Measurements from ENCODE around the gene HSD17B4. TPM values are rescaled to one million over a fixed set of nuclear protein-coding genes. Genes with fewer than 3 reads are reported as not detected.

HSD17B4 gene
- total RNA-seq, 1 donor, result 130 TPM

DNA sequence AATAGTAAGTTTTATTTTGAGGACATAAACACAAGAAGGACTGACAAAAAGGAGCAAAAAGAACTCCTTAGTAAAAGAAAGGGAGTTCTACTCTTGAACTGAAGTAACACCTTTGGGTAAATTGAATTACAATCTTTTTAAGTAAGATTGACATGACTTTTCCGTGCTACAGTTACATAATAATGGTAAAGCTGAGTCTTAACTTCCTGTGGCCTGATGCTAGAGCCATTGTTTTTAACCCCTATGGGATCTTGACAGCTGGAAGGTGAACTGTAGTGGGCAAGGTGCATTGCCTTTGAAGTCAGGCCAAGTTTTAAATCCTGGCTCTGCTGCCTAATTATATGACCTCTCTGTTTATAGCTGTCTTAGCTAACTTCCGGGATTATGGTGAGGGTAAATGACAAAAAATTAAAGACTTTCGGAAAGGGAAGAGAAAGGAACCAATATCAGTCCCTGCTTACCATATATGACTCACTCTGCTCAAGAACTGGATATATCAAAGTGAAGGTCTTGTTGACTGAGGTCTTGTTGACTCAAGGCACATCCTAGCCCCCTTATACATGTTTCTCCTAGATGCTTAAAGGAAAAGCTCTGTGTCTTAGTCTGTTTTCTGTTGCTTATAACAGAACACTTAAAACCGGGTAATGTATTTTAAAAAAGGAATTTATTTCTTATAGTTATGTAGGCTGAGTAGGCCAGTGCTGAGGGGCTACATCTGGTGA, 6.8 kb downstream of the HSD17B4 start:
- no peak for TF ChIP-seq CTCF (IDR thresholded peaks at IDR 0.05; ENCODE audit: extremely low read depth, low read depth, low read length)
- H3K27me3 ChIP-seq (ENCODE audit: insufficient read depth, low read length), result no peaks in the 10 kb centered on the region
- H3K9me3 ChIP-seq (ENCODE audit: low read depth, low read length), result no peaks in the 10 kb centered on the region
- H3K79me2 ChIP-seq (ENCODE audit: insufficient read depth, low read length), result peaks cover 20% of the 10 kb centered on the region
- no peak overlapping the region for H3K4me2 ChIP-seq (ENCODE audit: insufficient read depth, low read length)
- peaks cover 2% of the 10 kb centered on the region for H4K20me1 ChIP-seq (ENCODE audit: insufficient read depth, low read length)
- H3K36me3 ChIP-seq (ENCODE audit: insufficient read depth, low read length), result no peaks in the 10 kb centered on the region
- H3K27ac ChIP-seq (ENCODE audit: low read depth, low read length), result no peak overlapping the region
- H3K4me1 ChIP-seq (ENCODE audit: insufficient read depth, low read length), result no peaks in the 10 kb centered on the region
- H2AFZ ChIP-seq (ENCODE audit: low read length), result no peak overlapping the region
- no peak overlapping the region for H3K4me3 ChIP-seq (ENCODE audit: insufficient read depth, low read length)
- no peak for DNase-seq (ENCODE audit: insufficient read length, low spot score, missing footprints)

DNA sequence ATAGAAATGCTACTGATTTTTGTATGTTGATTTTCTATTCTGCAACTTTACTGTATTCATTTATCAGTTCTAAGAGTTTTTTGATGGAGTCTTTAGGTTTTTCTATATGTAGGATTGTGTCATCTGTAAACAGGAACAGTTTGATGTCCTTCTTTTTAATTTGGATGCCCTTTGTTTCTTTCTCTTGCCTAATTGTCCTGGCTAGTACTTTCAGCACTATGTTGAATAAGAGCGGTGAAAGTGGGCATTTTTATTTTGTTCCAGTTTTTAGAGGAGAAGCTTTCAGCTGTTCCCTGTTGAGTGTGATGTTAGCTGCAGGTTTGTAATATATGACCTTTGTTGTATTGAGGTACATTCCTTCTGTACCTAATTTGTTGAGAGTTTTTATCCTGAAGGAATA, 13.3 kb downstream of the HSD17B4 start:
- no peak for DNase-seq (ENCODE audit: insufficient read length, low spot score, missing footprints)
- Histone ChIP-seq H3K9me3 (ENCODE audit: low read depth, low read length) (no peaks in the 10 kb centered on the region), H3K27ac (ENCODE audit: low read depth, low read length) (no peak overlapping the region), H2AFZ (ENCODE audit: low read length) (no peak overlapping the region), H3K79me2 (ENCODE audit: insufficient read depth, low read length) (peaks cover 37% of the 10 kb centered on the region), H3K4me1 (ENCODE audit: insufficient read depth, low read length) (no peaks in the 10 kb centered on the region), H3K4me2 (ENCODE audit: insufficient read depth, low read length) (no peak overlapping the region), H3K36me3 (ENCODE audit: insufficient read depth, low read length) (peaks cover 4% of the 10 kb centered on the region), H4K20me1 (ENCODE audit: insufficient read depth, low read length) (peaks cover 6% of the 10 kb centered on the region), H3K4me3 (ENCODE audit: insufficient read depth, low read length) (no peak overlapping the region), H3K27me3 (ENCODE audit: insufficient read depth, low read length) (no peaks in the 10 kb centered on the region)
- TF ChIP-seq CTCF (IDR thresholded peaks at IDR 0.05; ENCODE audit: extremely low read depth, low read depth, low read length), result no peak

- no peak for DNase-seq (ENCODE audit: insufficient read length, low spot score, missing footprints)
- no peak overlapping the region for H3K4me2 ChIP-seq (ENCODE audit: insufficient read depth, low read length)
- no peaks in the 10 kb centered on the region for H3K9me3 ChIP-seq (ENCODE audit: low read depth, low read length)
- H2AFZ ChIP-seq (ENCODE audit: low read length), result no peak overlapping the region
- H4K20me1 ChIP-seq (ENCODE audit: insufficient read depth, low read length), result peaks cover 7% of the 10 kb centered on the region
- H3K27me3 ChIP-seq (ENCODE audit: insufficient read depth, low read length), result no peaks in the 10 kb centered on the region
- TF ChIP-seq CTCF (IDR thresholded peaks at IDR 0.05; ENCODE audit: extremely low read depth, low read depth, low read length), result no peak
- H3K36me3 ChIP-seq (ENCODE audit: insufficient read depth, low read length), result peaks cover 4% of the 10 kb centered on the region
- H3K79me2 ChIP-seq (ENCODE audit: insufficient read depth, low read length), result peaks cover 35% of the 10 kb centered on the region
- H3K27ac ChIP-seq (ENCODE audit: low read depth, low read length), result no peak overlapping the region
- H3K4me1 ChIP-seq (ENCODE audit: insufficient read depth, low read length), result no peaks in the 10 kb centered on the region
- no peak overlapping the region for H3K4me3 ChIP-seq (ENCODE audit: insufficient read depth, low read length)
Measured at GRCh38 chr5:119468286-119468685, 16.0 kb downstream of the HSD17B4 start.

- H3K27ac ChIP-seq (ENCODE audit: low read depth, low read length), result no peak overlapping the region
- DNase-seq (ENCODE audit: insufficient read length, low spot score, missing footprints), result no peak
- no peak overlapping the region for H3K4me2 ChIP-seq (ENCODE audit: insufficient read depth, low read length)
Measured at GRCh38 chr5:119470105-119470763, 17.9 kb downstream of the HSD17B4 start.

More at GRCh38 chr5:119470105-119470763, 17.9 kb downstream of the HSD17B4 start:
- Histone ChIP-seq H3K4me1 (ENCODE audit: insufficient read depth, low read length) (no peaks in the 10 kb centered on the region), H3K27me3 (ENCODE audit: insufficient read depth, low read length) (no peaks in the 10 kb centered on the region), H3K9me3 (ENCODE audit: low read depth, low read length) (no peaks in the 10 kb centered on the region), H2AFZ (ENCODE audit: low read length) (no peak overlapping the region), H4K20me1 (ENCODE audit: insufficient read depth, low read length) (peaks cover 7% of the 10 kb centered on the region), H3K79me2 (ENCODE audit: insufficient read depth, low read length) (peaks cover 30% of the 10 kb centered on the region), H3K4me3 (ENCODE audit: insufficient read depth, low read length) (no peak overlapping the region), H3K36me3 (ENCODE audit: insufficient read depth, low read length) (peaks cover 12% of the 10 kb centered on the region)
- no peak for TF ChIP-seq CTCF (IDR thresholded peaks at IDR 0.05; ENCODE audit: extremely low read depth, low read depth, low read length)
